ENCODE data around the gene WWOX. TPM values are rescaled to one million over a fixed set of nuclear protein-coding genes. Genes with fewer than 3 reads are reported as not detected.

The WWOX gene
- total and polyA plus RNA-seq, 2 donors (not counting 3 experiments of a cell fraction or from before 2014, with no cell fraction given), result 6.2 to 12.5 TPM

DNA sequence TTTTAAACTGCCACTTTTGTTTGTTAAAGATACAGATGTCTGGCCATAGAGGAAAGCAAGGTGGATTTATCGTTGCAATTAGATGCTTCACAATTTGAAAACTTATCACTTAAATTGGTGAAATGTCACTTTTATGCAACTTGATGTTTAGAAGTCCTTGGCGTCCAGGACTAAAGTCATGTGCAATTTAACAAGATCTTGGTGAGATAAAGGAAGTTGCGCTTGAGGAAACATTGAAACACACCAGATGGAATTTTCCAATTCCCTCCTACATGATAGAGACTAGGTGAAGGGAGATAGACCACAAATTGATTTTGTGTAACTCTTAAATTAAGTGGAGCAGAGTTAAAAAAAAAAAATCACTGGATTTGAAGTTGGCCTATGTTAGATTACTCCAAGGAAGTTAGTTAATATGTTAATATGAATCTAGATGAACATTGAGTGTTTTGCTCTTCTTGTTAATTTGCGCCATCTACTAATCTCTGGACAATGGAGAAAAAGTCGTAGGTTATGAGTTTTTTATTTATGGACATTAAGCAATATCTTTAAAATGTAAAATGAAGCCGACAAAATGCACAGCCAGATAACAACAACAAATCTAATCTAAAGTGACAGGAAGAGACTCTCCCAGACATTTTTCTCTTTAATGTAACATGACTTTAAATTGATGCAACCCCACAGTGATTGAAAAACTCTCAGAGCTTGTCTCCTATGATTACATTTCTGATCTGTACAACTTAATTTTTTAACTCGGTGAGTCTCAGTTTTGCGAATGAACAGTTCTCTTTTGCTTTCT, 119.6 kb downstream of the WWOX start:
- Histone ChIP-seq H3K4me1 (ENCODE audit: control insufficient read depth, extremely low read depth, insufficient read depth, low read length) (no peaks in the 10 kb centered on the region), H3K27ac (ENCODE audit: insufficient read depth, low read depth, low read length) (no peak overlapping the region), H3K79me2 (ENCODE audit: control insufficient read depth, insufficient read depth, low read length) (no peaks in the 10 kb centered on the region), H3K9me1 (replicated peaks; ENCODE audit: control insufficient read depth, extremely low read depth, insufficient read depth, low read length) (no peaks in the 10 kb centered on the region), H3K9ac (replicated peaks; ENCODE audit: extremely low read depth, insufficient read depth, low read length) (no peak overlapping the region), H3K27me3 (ENCODE audit: control insufficient read depth in 2 of 2, insufficient read depth in 2 of 2, low read length in 2 of 2) (no peaks in the 10 kb centered on the region), H2AFZ (ENCODE audit: low read depth, low read length) (no peak overlapping the region), H3K4me2 (ENCODE audit: insufficient read depth, low read length) (no peak overlapping the region), H3K36me3 (ENCODE audit: control insufficient read depth in 2 of 2, extremely low read depth in 1 of 2, insufficient read depth in 2 of 2, low read length in 2 of 2) (no peaks in the 10 kb centered on the region), H4K20me1 (replicated peaks; ENCODE audit: control insufficient read depth, extremely low read depth, insufficient read depth, low read length) (no peaks in the 10 kb centered on the region), H3K9me3 (replicated peaks; ENCODE audit: control insufficient read depth, insufficient read depth, low read length) (no peaks in the 10 kb centered on the region), H3K4me3 (replicated peaks in 1 of 3; ENCODE audit: insufficient read depth in 1 of 3, low read depth in 1 of 3, low read length in 3 of 3) (no peak overlapping the region)
- FAIRE-seq (no peak), DNase-seq (ENCODE audit: low read depth, low spot score) (no peak)
- BruUV-seq (replicated peaks), result no TSS peak
- intact Hi-C loops (cut with micrococcal nuclease), result no loop called here
- ChIA-PET POLR2A (no interaction called here), CTCF (no interaction called here)
- TF ChIP-seq GATA2 (IDR thresholded peaks at IDR 0.05; ENCODE audit: insufficient read depth, insufficient read length, low read depth, low read length), result no peak
- TF ChIP-seq POLR2A (IDR thresholded peaks at IDR 0.05; ENCODE audit: low read depth, low read length), result no peak
- TF ChIP-seq FOS (IDR thresholded peaks at IDR 0.05; ENCODE audit: borderline replicate concordance, insufficient read depth, low read length), result no peak
- no peak for TF ChIP-seq EZH2 (IDR thresholded peaks at IDR 0.05; ENCODE audit: borderline replicate concordance, low read depth, low read length, severe bottlenecking)
- TF ChIP-seq POLR2AphosphoS5 (IDR thresholded peaks at IDR 0.05; ENCODE audit: insufficient read depth, low read depth, low read length), result no peak
- dilution Hi-C loops (cut with MboI; ENCODE audit: extremely low pct_ligation_motif_present, low sequenced_read_pairs), result no loop called here

DNA sequence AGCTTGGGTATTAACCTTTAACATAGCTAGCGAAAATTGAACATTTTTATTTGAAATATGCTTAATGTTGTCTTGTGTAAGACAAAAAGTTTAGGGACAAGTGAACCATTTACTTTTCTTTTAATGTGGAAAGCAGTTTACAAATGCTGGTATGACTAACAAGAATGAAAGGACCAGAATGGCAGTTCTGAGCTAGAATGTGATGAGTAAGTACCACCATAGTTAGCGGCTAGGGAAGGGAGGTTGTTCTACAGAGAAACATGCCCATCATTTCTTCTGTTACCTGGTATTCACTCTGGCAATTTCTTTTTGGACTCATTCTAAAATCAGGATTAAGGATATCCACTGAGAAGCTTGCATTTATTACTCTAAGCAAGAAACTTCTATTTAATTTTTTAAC, 121.1 kb downstream of the WWOX start:
- FAIRE-seq (no peak), DNase-seq (ENCODE audit: low read depth, low spot score) (no peak)
- no peak overlapping the region for H3K27ac ChIP-seq (ENCODE audit: insufficient read depth, low read depth, low read length)
- dilution Hi-C loops (cut with MboI; ENCODE audit: extremely low pct_ligation_motif_present, low sequenced_read_pairs) (no loop called here), intact Hi-C loops (cut with micrococcal nuclease) (no loop called here)
- no peak overlapping the region for H2AFZ ChIP-seq (ENCODE audit: low read depth, low read length)
- ChIA-PET CTCF (interaction anchor here (0.6 kb wide), 1 partner anchor 94 kb away, joined by 3 read pairs; no protein-coding TSS in a partner anchor), POLR2A (no interaction called here)
- H3K27me3 ChIP-seq (ENCODE audit: control insufficient read depth in 2 of 2, insufficient read depth in 2 of 2, low read length in 2 of 2), result no peaks in the 10 kb centered on the region
- H4K20me1 ChIP-seq (replicated peaks; ENCODE audit: control insufficient read depth, extremely low read depth, insufficient read depth, low read length), result no peaks in the 10 kb centered on the region
- H3K9me3 ChIP-seq (replicated peaks; ENCODE audit: control insufficient read depth, insufficient read depth, low read length), result no peaks in the 10 kb centered on the region
- no peaks in the 10 kb centered on the region for H3K4me1 ChIP-seq (ENCODE audit: control insufficient read depth, extremely low read depth, insufficient read depth, low read length)
- H3K4me3 ChIP-seq (replicated peaks in 1 of 3; ENCODE audit: insufficient read depth in 1 of 3, low read depth in 1 of 3, low read length in 3 of 3), result no peak overlapping the region
- no TSS peak for BruUV-seq (replicated peaks)
- no peaks in the 10 kb centered on the region for H3K36me3 ChIP-seq (ENCODE audit: control insufficient read depth in 2 of 2, extremely low read depth in 1 of 2, insufficient read depth in 2 of 2, low read length in 2 of 2)
- H3K79me2 ChIP-seq (ENCODE audit: control insufficient read depth, insufficient read depth, low read length), result no peaks in the 10 kb centered on the region
- TF ChIP-seq EZH2 (IDR thresholded peaks at IDR 0.05; ENCODE audit: borderline replicate concordance, low read depth, low read length, severe bottlenecking) (no peak), FOS (IDR thresholded peaks at IDR 0.05; ENCODE audit: borderline replicate concordance, insufficient read depth, low read length) (no peak), GATA2 (IDR thresholded peaks at IDR 0.05; ENCODE audit: insufficient read depth, insufficient read length, low read depth, low read length) (no peak), JUN (IDR thresholded peaks at IDR 0.05; ENCODE audit: borderline replicate concordance, insufficient read depth, insufficient read length, low read depth) (no peak), POLR2A (IDR thresholded peaks at IDR 0.05; ENCODE audit: low read depth, low read length) (no peak), POLR2AphosphoS5 (IDR thresholded peaks at IDR 0.05; ENCODE audit: insufficient read depth, low read depth, low read length) (no peak), MYC (IDR thresholded peaks at IDR 0.05; ENCODE audit: low read depth, low read length) (no peak)
- TF ChIP-seq, protein P1, sequence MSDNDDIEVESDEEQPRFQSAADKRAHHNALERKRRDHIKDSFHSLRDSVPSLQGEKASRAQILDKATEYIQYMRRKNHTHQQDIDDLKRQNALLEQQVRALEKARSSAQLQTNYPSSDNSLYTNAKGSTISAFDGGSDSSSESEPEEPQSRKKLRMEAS (IDR thresholded peaks at IDR 0.05; ENCODE audit: insufficient read depth, insufficient read length), result no peak
- TF ChIP-seq, protein P2, sequence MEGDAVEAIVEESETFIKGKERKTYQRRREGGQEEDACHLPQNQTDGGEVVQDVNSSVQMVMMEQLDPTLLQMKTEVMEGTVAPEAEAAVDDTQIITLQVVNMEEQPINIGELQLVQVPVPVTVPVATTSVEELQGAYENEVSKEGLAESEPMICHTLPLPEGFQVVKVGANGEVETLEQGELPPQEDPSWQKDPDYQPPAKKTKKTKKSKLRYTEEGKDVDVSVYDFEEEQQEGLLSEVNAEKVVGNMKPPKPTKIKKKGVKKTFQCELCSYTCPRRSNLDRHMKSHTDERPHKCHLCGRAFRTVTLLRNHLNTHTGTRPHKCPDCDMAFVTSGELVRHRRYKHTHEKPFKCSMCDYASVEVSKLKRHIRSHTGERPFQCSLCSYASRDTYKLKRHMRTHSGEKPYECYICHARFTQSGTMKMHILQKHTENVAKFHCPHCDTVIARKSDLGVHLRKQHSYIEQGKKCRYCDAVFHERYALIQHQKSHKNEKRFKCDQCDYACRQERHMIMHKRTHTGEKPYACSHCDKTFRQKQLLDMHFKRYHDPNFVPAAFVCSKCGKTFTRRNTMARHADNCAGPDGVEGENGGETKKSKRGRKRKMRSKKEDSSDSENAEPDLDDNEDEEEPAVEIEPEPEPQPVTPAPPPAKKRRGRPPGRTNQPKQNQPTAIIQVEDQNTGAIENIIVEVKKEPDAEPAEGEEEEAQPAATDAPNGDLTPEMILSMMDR (IDR thresholded peaks at IDR 0.05; ENCODE audit: extremely low read depth in 1 of 2, insufficient read depth in 1 of 2, low read depth in 1 of 2, low read length in 2 of 2), result no peak
- H3K4me2 ChIP-seq (ENCODE audit: insufficient read depth, low read length), result no peak overlapping the region
- H3K9ac ChIP-seq (replicated peaks; ENCODE audit: extremely low read depth, insufficient read depth, low read length), result no peak overlapping the region
- H3K9me1 ChIP-seq (replicated peaks; ENCODE audit: control insufficient read depth, extremely low read depth, insufficient read depth, low read length), result no peaks in the 10 kb centered on the region
